GM10266 (cell line): Measurements from ENCODE around the gene NFIA.

Source experiments
- DNase-seq: peaks from one replicate; pipeline ENCODE4 v3.0.0; 2012; ENCODE audit errors: extremely low spot score
- TF ChIP-seq, protein P1 (sequence below): IDR thresholded peaks from 2 replicates; pipeline ENCODE4 v1.5.1; 2012; ENCODE audit warnings: mild to moderate bottlenecking, low read depth; ENCODE audit not compliant: control insufficient read depth, insufficient read depth; ENCODE audit errors: missing control alignments

The NFIA gene

DNA sequence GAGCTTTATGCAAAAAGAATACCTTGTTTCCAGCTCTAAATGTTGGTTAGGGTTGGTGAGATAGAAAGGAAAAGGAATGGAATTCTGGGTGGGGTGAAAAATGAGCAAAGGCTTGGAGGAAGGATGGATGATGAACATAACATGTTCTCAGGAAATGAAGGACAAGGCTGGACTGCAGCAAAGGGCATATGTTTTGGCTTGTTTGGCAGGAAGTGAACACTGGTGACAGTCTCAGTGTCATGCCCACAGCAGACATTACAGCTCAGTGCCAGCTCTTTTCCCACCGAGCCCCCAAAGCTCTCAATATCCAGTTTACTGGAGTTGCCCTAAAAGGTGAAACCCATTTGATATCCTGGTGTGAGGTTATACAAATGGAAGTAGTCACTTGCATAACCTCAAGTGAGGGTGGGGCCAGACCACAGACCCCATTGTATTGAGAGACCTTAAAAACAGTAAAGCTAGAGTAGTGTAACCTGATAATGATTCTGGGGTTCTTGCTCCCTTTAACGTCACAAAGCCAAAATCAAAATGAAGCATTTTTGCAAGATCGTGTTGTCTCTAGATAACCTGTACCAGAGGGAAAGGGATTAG lies 270.6 kb downstream of the NFIA start:
- TF ChIP-seq, protein P1, sequence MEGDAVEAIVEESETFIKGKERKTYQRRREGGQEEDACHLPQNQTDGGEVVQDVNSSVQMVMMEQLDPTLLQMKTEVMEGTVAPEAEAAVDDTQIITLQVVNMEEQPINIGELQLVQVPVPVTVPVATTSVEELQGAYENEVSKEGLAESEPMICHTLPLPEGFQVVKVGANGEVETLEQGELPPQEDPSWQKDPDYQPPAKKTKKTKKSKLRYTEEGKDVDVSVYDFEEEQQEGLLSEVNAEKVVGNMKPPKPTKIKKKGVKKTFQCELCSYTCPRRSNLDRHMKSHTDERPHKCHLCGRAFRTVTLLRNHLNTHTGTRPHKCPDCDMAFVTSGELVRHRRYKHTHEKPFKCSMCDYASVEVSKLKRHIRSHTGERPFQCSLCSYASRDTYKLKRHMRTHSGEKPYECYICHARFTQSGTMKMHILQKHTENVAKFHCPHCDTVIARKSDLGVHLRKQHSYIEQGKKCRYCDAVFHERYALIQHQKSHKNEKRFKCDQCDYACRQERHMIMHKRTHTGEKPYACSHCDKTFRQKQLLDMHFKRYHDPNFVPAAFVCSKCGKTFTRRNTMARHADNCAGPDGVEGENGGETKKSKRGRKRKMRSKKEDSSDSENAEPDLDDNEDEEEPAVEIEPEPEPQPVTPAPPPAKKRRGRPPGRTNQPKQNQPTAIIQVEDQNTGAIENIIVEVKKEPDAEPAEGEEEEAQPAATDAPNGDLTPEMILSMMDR: no peak
- DNase-seq: no peak

DNA sequence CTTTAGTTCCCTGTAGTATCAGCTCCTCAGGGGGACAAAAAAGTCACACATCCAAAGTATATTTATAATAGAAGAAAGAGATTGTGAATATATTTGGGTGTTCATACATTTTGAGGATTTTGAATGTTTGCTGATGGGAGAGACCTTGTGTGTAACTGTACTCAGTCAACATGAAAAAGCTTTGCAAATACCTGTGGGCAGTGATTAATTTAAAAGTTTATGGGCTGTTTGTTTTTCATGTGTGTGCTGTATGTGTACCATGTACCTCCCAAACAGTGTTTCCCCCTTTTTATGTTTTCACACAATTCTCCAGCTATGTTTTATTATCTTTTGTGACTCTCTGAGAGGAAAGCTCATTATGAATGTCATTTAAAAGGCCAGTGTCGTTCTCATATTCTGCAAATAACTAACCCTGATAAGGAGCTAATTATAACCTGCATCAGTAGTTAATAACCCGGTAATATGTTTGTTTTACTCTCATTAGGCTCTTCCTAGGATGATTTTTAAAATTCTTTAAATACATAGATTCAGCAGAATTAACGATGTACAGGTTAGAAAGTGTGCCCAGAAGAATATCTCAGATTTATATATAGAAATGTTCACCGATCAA lies 271.5 kb downstream of the NFIA start:
- no peak for DNase-seq
- TF ChIP-seq, protein P1: no peak

DNA sequence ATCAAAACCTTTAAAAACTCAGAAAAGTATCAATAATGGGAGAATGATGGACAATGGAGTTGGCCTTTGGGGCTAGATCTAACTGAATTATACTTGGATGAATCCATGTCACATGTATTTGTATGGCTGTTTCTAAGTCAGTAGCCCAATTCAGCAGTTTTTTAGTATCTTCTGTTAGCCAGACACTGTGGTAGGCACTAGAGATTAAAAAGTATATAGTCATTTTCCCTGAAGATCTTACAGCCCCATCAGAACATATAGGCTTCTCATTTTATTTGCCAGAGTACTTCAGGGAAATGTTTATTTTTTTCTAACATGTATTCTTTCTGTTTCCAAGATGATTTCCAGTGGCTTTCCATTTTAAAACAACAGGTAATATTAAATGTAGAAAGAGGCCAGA lies 273.7 kb downstream of the NFIA start:
- no peak for DNase-seq
- TF ChIP-seq, protein P1: no peak

DNA sequence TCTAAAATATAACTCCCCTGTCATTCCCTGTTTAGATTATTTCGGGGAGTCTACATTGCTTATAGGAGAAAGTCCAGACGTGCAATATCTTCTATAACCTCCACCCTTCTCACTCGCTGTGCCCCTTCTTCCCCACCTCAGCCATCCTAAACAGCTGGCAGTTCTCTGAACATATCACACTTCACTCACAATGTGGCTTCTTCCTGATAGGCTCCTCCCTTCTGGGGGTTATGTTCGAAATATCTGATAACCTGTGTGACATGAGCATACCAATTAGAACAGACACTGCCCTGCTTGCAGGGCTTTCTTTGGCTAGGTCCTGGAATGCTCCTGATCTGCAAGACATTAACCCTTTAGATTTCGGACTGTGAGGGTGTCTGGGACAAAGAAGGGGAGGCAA lies 274.6 kb downstream of the NFIA start:
- DNase-seq: no peak

DNA sequence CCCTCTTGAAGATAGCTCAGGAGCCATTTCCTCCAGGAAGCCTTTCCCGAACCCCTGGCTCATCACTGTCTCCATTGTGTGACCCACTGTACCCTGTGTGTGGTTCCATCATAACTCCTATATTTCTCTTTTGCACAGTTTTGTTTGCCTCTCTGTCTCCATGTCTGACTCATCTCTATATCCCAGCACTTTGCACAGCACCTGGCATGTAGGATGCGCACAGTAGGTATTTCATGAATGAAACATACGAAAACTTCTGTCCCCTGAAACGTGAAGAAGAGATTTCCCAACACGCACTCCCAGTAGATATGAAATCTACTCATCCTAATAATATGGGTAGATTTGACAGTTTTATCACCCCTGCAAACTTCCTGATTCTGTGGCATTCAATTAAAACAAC lies 275.2 kb downstream of the NFIA start:
- TF ChIP-seq, protein P1: no peak

More for the DNA sequence above, 274.6 kb downstream of the NFIA start:
- TF ChIP-seq, protein P1: no peak

DNA sequence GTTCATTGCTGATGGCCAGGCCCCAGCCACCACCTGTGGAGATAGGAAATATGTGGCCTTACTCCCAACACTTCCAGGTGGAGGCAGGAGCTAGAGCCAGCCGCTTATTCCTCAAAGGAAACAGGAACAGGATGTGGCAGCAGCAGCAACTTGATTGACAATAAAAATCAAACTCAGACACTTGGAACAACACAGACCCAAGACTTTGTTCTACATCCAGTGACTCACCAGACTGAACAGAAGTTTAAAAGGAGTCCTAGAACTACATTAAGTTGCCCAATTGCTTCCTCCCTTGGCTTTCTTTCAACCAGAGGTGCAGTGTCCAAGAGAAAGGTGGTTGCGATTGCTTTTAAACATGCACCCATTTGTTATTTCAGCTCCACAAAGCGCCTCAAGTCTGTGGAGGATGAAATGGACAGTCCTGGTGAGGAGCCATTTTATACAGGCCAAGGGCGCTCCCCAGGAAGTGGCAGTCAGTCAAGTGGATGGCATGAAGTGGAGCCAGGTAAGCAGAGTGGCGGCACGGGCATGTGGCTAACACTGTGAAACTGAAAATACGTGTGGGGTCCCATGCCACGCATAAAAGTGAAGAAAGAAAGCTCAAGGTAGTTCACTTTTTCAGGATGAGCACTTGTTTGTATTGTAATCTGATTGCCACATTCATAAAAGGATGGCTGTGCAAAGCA lies 276.6 kb downstream of the NFIA start:
- no peak for DNase-seq
- TF ChIP-seq, protein P1: no peak

More for the DNA sequence above, 275.2 kb downstream of the NFIA start:
- no peak for DNase-seq

DNA sequence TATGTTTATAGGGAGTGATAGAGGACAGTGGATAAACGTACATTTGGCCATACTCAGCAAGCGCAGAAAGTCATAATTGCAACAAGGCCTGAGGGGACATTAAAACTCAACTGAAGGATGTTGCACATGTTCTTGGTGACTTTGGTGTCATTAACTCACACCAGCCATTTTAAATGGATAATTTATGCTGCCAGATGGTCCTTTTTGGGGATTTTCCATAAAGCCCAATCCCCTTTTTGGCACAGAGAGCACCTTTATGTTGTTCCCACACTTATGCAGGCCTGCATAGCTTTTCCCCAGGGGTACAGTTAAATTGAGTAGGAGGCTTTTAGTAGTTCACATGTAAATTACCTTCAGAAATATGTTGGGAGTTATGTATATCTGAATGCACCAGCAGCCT lies 279.6 kb downstream of the NFIA start:
- TF ChIP-seq, protein P1: no peak
- DNase-seq: no peak
